ENCODE measurements around the gene VPS26B. TPM values are rescaled to one million over a fixed set of nuclear protein-coding genes. Genes with fewer than 3 reads are reported as not detected.

VPS26B gene
- total and polyA plus RNA-seq, 2 experiments from 2014 or later = 10.1 to 29.1 TPM

DNA sequence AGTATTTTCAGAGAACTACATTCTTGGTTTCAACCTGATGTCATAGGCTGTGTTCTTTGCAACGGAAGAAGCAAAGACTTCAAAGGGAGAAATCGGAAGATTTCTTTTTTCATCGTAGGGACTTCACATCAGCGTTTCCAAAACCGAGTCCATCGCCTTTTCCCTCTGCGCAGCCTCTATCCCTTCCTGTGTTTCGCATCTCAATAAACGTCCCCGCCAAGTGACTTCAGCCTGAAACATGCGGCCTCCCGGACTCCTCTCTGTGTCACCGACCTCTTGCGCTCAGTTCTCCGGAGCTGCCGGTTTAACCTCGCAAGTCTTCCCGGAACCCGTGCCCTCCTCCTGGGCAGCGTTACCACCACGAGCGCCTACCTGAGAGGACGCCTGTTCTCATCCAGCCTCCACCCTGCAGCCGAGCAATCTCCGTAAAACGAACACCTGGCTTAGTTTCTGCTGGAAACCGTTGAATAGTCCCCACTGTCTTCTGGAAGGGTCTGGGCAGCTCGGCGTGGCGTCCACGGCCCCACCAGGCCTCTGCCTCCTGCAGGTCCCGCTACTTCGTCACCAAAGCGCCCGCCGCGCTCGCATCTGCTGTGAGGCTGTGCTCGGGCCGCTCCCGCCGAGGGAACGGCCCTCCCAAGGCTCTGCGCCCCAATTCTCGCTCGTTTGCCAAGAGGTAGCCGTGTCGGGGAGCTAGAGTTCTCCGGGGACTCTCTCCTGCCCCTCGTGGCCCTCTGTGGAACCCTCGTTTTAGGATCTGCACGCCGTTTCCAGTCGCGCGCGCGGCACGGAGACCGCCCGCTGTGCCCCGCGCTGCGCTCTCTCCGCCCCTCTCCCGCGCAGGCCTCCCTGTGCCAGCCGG, 51.3 kb downstream of the VPS26B start, which contains the start of gene GLB1L3:
TSS of gene GLB1L3 (plus strand) at position 846 of the 862 bp plus-strand sequence. CDS start 362 bp downstream, outside the sequence.
- H3K4me1 Mint-ChIP-seq = peaks cover 47% of the 10 kb centered on the region
- no peaks in the 10 kb centered on the region for H3K27me3 ChIP-seq (ENCODE audit: insufficient read depth)
- 0 out of 2 replicates have a peak, but pooled peaks cover 7% of the 10 kb centered on the region for H3K36me3 ChIP-seq (ENCODE audit: insufficient read depth)
- peaks cover 10% of the 10 kb centered on the region; the same call in 1 of the 2 replicates for H3F3A ChIP-seq (replicated peaks; ENCODE audit: low read depth)
- H3K4me1 ChIP-seq (ENCODE audit: insufficient read depth) = peaks cover 42% of the 10 kb centered on the region
- H3K9me2 ChIP-seq (ENCODE audit: insufficient read depth) = no peaks in the 10 kb centered on the region
- H4K20me1 ChIP-seq (replicated peaks; ENCODE audit: insufficient read depth) = no peaks in the 10 kb centered on the region
- TF ChIP-seq ZNF114 (CRISPR knock-in tag; IDR thresholded peaks at IDR 0.05) (no peak), STAT1 (IDR thresholded peaks at IDR 0.05; ENCODE audit: unreplicated experiment) (no peak)
- TF ChIP-seq, protein P1, sequence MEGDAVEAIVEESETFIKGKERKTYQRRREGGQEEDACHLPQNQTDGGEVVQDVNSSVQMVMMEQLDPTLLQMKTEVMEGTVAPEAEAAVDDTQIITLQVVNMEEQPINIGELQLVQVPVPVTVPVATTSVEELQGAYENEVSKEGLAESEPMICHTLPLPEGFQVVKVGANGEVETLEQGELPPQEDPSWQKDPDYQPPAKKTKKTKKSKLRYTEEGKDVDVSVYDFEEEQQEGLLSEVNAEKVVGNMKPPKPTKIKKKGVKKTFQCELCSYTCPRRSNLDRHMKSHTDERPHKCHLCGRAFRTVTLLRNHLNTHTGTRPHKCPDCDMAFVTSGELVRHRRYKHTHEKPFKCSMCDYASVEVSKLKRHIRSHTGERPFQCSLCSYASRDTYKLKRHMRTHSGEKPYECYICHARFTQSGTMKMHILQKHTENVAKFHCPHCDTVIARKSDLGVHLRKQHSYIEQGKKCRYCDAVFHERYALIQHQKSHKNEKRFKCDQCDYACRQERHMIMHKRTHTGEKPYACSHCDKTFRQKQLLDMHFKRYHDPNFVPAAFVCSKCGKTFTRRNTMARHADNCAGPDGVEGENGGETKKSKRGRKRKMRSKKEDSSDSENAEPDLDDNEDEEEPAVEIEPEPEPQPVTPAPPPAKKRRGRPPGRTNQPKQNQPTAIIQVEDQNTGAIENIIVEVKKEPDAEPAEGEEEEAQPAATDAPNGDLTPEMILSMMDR (conservative IDR thresholded peaks at IDR 0.05; ENCODE audit: low read depth in 2 of 2) = peak; percentile 32 to 37
- H3K27me3 Mint-ChIP-seq (ENCODE audit: insufficient read depth, low read depth, poor library complexity) = peaks cover 18% of the 10 kb centered on the region
- peaks cover 4% of the 10 kb centered on the region; the same call in 1 of the 3 replicates for H3K9me3 Mint-ChIP-seq
- H2AFZ ChIP-seq = peak within 1 kb of the TSS; percentile 48; the same call in 1 of the 2 replicates
- H3K4me3 Mint-ChIP-seq = peak within 1 kb of the TSS; percentile 99
- H3K27ac Mint-ChIP-seq = peak within 1 kb of the TSS; percentile 96
- peak within 1 kb of the TSS; percentile 35; the same call in 1 of the 2 replicates for H3K27ac ChIP-seq (ENCODE audit: low read depth)
- H3K4me2 ChIP-seq = peak within 1 kb of the TSS; percentile 93
- H3K79me2 ChIP-seq (replicated peaks; ENCODE audit: insufficient read depth) = peaks cover 65% of the 10 kb centered on the region
- peaks cover 52% of the 10 kb centered on the region for H3K36me3 Mint-ChIP-seq (ENCODE audit: low read depth)
- DNase-seq (ENCODE audit: low spot score) (peak; percentile 74), ATAC-seq (peak; percentile 36)
- peak within 1 kb of the TSS; percentile 90 for H3K4me3 ChIP-seq

DNA sequence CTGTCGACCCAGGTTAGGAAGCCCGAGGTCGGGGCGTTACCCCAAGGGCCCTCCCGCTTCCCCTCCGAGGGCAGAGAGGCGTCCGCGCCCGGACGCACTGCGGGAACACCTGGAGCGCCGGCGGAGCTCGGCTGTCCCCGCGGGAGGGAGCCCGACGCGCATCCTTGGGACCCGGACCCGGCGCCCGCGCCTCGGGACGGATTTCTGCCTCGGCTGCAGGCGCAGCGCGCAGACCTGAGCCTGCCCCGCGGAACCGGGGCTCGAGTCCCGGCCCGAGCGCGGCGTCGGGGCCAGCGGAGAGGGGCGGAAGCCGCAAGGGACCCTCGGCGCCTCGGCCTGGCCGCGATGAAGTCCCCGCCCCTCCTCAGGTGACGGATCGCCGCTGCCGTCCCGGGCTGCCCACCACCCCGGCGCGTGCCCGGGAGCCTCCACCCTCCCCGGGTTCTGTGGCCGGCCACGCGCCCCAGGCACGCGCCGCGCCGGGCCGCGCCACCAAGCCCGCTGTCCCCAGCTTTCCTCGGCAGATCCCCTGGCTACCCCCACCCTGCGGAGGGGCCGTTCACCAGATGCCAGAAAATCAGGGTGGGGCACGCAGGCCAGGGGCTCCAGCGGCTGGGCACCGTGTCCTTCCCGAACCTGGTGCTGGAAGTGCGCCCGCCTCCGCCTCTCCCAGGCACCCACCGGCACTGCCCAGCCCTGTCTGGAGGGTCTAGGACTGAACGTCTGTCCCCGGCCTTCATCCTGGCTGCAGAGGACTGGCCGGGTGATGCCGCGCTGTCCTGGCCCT, 52.1 kb downstream of the VPS26B start:
- peak; percentile 43 for ATAC-seq
- peaks cover 43% of the 10 kb centered on the region for H3K4me1 Mint-ChIP-seq
- no peak overlapping the region; the same call in 1 of the 2 replicates for H2AFZ ChIP-seq
- H3K27ac ChIP-seq (ENCODE audit: low read depth) = no peak overlapping the region
- peak overlapping the region; percentile 96; the same call in 1 of the 2 replicates for H3K27ac Mint-ChIP-seq
- H3K4me2 ChIP-seq = peak overlapping the region; percentile 93
- peak overlapping the region; percentile 90 for H3K4me3 ChIP-seq
- peak overlapping the region; percentile 99 for H3K4me3 Mint-ChIP-seq
- no peaks in the 10 kb centered on the region for H3K27me3 ChIP-seq (ENCODE audit: insufficient read depth)
- peak; percentile 71 for DNase-seq (ENCODE audit: low spot score)
- peaks cover 57% of the 10 kb centered on the region for H3K79me2 ChIP-seq (replicated peaks; ENCODE audit: insufficient read depth)
- H3K27me3 Mint-ChIP-seq (ENCODE audit: insufficient read depth, low read depth, poor library complexity) = peaks cover 18% of the 10 kb centered on the region
- no peak for TF ChIP-seq EZH2 (IDR thresholded peaks at IDR 0.05; ENCODE audit: low read depth, unreplicated experiment)
- TF ChIP-seq, protein P2, sequence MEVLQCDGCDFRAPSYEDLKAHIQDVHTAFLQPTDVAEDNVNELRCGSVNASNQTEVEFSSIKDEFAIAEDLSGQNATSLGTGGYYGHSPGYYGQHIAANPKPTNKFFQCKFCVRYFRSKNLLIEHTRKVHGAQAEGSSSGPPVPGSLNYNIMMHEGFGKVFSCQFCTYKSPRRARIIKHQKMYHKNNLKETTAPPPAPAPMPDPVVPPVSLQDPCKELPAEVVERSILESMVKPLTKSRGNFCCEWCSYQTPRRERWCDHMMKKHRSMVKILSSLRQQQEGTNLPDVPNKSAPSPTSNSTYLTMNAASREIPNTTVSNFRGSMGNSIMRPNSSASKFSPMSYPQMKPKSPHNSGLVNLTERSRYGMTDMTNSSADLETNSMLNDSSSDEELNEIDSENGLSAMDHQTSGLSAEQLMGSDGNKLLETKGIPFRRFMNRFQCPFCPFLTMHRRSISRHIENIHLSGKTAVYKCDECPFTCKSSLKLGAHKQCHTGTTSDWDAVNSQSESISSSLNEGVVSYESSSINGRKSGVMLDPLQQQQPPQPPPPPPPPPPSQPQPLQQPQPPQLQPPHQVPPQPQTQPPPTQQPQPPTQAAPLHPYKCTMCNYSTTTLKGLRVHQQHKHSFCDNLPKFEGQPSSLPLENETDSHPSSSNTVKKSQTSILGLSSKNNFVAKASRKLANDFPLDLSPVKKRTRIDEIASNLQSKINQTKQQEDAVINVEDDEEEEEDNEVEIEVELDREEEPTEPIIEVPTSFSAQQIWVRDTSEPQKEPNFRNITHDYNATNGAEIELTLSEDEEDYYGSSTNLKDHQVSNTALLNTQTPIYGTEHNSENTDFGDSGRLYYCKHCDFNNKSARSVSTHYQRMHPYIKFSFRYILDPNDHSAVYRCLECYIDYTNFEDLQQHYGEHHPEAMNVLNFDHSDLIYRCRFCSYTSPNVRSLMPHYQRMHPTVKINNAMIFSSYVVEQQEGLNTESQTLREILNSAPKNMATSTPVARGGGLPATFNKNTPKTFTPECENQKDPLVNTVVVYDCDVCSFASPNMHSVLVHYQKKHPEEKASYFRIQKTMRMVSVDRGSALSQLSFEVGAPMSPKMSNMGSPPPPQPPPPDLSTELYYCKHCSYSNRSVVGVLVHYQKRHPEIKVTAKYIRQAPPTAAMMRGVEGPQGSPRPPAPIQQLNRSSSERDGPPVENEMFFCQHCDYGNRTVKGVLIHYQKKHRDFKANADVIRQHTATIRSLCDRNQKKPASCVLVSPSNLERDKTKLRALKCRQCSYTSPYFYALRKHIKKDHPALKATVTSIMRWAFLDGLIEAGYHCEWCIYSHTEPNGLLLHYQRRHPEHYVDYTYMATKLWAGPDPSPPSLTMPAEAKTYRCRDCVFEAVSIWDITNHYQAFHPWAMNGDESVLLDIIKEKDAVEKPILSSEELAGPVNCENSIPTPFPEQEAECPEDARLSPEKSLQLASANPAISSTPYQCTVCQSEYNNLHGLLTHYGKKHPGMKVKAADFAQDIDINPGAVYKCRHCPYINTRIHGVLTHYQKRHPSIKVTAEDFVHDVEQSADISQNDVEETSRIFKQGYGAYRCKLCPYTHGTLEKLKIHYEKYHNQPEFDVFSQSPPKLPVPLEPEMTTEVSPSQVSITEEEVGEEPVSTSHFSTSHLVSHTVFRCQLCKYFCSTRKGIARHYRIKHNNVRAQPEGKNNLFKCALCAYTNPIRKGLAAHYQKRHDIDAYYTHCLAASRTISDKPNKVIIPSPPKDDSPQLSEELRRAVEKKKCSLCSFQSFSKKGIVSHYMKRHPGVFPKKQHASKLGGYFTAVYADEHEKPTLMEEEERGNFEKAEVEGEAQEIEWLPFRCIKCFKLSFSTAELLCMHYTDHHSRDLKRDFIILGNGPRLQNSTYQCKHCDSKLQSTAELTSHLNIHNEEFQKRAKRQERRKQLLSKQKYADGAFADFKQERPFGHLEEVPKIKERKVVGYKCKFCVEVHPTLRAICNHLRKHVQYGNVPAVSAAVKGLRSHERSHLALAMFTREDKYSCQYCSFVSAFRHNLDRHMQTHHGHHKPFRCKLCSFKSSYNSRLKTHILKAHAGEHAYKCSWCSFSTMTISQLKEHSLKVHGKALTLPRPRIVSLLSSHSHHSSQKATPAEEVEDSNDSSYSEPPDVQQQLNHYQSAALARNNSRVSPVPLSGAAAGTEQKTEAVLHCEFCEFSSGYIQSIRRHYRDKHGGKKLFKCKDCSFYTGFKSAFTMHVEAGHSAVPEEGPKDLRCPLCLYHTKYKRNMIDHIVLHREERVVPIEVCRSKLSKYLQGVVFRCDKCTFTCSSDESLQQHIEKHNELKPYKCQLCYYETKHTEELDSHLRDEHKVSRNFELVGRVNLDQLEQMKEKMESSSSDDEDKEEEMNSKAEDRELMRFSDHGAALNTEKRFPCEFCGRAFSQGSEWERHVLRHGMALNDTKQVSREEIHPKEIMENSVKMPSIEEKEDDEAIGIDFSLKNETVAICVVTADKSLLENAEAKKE (CRISPR knock-in tag; IDR thresholded peaks at IDR 0.05) = no peak
- TF ChIP-seq ZNF114 (CRISPR knock-in tag; IDR thresholded peaks at IDR 0.05) = no peak
- TF ChIP-seq, protein P1 (conservative IDR thresholded peaks at IDR 0.05; ENCODE audit: low read depth in 2 of 2) = no peak; a peak in 1 of 4 replicates
- TF ChIP-seq NANOG (IDR thresholded peaks at IDR 0.05; ENCODE audit: borderline replicate concordance) = no peak
- TF ChIP-seq POLR2AphosphoS5 (IDR thresholded peaks at IDR 0.05; ENCODE audit: low read depth) = no peak
- H4K20me1 ChIP-seq (replicated peaks; ENCODE audit: insufficient read depth) = no peaks in the 10 kb centered on the region
- H3K9me2 ChIP-seq (ENCODE audit: insufficient read depth) = no peaks in the 10 kb centered on the region
- peaks cover 49% of the 10 kb centered on the region for H3K36me3 Mint-ChIP-seq (ENCODE audit: low read depth)
- 0 out of 2 replicates have a peak, but pooled peaks cover 7% of the 10 kb centered on the region for H3K36me3 ChIP-seq (ENCODE audit: insufficient read depth)
- H3K9me3 Mint-ChIP-seq = peaks cover 4% of the 10 kb centered on the region; the same call in 1 of the 3 replicates
- peaks cover 34% of the 10 kb centered on the region for H3K4me1 ChIP-seq (ENCODE audit: insufficient read depth)
- H3F3A ChIP-seq (replicated peaks; ENCODE audit: low read depth) = peaks cover 10% of the 10 kb centered on the region; the same call in 1 of the 2 replicates
